ENCODE data around the gene MED13L.

DNA sequence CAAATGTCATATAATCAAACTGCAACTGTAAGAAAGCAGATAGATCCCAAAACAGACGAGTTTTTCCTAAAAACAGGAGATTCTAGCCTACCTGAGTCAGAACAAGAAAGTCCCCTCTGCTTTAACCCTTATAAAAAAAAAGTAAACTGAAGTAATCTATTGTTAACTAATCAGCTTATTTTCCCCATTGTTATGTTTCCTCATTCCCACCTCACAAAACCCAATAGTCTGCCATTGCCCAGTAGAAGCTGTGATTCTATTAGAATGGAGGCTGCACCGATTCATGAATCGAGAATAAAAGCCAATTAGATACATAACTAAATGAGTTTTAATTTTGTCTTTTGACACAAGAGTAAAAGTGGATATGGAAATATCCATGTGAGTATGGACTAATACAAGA, 115.4 kb downstream of the MED13L start:
- TF ChIP-seq, protein P1, sequence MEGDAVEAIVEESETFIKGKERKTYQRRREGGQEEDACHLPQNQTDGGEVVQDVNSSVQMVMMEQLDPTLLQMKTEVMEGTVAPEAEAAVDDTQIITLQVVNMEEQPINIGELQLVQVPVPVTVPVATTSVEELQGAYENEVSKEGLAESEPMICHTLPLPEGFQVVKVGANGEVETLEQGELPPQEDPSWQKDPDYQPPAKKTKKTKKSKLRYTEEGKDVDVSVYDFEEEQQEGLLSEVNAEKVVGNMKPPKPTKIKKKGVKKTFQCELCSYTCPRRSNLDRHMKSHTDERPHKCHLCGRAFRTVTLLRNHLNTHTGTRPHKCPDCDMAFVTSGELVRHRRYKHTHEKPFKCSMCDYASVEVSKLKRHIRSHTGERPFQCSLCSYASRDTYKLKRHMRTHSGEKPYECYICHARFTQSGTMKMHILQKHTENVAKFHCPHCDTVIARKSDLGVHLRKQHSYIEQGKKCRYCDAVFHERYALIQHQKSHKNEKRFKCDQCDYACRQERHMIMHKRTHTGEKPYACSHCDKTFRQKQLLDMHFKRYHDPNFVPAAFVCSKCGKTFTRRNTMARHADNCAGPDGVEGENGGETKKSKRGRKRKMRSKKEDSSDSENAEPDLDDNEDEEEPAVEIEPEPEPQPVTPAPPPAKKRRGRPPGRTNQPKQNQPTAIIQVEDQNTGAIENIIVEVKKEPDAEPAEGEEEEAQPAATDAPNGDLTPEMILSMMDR (IDR thresholded peaks at IDR 0.05) = no peak
- TF ChIP-seq EZH2 (IDR thresholded peaks at IDR 0.05; ENCODE audit: borderline replicate concordance, insufficient read depth, low read depth, low read length, poor library complexity, severe bottlenecking) = no peak

Measured in B cell (primary cell).